ENCODE measurements around the gene TECPR2. TPM values are rescaled to one million over a fixed set of nuclear protein-coding genes. Genes with fewer than 3 reads are reported as not detected.

TECPR2 gene
- total and polyA plus RNA-seq, 8 donors: 11.6 to 30.1 (median 16.2) TPM

DNA sequence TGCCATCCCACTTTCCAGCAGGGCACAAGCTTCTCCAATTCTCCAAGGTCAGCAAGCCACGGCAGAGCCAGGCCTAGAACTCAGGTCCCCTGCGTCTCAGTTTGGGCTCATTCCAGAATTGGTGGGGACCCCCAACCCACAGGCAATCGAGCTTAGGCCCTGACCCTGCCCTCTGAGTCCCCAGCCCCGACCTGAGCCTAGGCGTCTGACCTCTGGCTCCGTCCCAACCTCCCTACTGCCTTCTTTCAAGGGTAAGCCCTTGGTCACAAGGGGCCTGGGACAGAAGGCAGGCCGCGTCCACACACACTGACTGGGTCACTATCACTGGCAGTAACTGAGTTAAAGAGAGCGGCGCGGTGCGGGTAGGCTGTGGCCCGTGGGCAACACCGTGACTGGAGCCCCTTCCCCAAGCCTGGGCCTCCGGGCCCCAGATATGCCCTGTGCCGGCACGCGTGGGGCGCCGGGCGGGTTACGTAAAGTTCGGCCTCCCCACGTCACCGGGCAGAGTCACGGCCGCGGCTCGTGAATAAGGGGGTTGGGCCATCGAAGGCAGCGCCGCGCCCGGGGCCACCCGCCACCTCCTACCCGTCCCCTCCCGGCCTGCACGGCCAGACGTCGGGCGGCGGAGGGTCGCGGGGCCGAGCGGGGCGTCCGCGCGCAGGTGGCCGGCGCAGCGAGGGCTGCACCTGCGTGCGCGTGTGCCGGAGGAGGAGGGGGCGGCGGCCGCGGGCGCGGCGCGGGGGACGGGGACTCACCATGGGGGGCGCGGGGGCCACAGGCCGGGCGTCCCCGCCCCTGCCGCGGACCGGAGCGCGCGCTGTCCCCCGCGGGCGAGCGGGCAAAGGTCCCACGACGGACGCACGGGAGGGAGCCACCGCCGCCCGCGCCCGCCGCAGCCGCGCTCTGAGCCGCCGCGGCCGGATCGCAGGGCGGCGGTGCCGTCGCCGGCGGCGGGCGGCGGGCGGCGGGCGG, 146.3 kb downstream of the TECPR2 start:
- H3K27ac ChIP-seq: peak overlapping the region; percentile 47 to 67
- H3K36me3 ChIP-seq: peaks cover 0 to 11% of the 10 kb centered on the region in 2 donors
- H3K27me3 ChIP-seq: no peaks in the 10 kb centered on the region
- H3K4me3 ChIP-seq: peak overlapping the region; percentile 40 to 53
- DNase-seq (peak in 2 of 4 donors; percentile 64 to 89), ATAC-seq (peak; percentile 7)
- H3K9me3 ChIP-seq: no peaks in the 10 kb centered on the region
- no peak for TF ChIP-seq CTCF (IDR thresholded peaks at IDR 0.05)
- intact Hi-C loops (cut with DNase I): no loop called here
- peaks cover 0 to 26% of the 10 kb centered on the region in 2 donors for H3K4me1 ChIP-seq

- intact Hi-C loops (cut with DNase I): no loop called here
- TF ChIP-seq CTCF (IDR thresholded peaks at IDR 0.05): no peak
These were observed 147.2 kb downstream of the TECPR2 start, which contains the start of gene ANKRD9 for GRCh38 chr14:102509746-102510615. Gene ANKRD9, minus strand, starts transcription at chr14:102509776. Its CDS starts 1,887 bp downstream, at chr14:102507889.

DNA sequence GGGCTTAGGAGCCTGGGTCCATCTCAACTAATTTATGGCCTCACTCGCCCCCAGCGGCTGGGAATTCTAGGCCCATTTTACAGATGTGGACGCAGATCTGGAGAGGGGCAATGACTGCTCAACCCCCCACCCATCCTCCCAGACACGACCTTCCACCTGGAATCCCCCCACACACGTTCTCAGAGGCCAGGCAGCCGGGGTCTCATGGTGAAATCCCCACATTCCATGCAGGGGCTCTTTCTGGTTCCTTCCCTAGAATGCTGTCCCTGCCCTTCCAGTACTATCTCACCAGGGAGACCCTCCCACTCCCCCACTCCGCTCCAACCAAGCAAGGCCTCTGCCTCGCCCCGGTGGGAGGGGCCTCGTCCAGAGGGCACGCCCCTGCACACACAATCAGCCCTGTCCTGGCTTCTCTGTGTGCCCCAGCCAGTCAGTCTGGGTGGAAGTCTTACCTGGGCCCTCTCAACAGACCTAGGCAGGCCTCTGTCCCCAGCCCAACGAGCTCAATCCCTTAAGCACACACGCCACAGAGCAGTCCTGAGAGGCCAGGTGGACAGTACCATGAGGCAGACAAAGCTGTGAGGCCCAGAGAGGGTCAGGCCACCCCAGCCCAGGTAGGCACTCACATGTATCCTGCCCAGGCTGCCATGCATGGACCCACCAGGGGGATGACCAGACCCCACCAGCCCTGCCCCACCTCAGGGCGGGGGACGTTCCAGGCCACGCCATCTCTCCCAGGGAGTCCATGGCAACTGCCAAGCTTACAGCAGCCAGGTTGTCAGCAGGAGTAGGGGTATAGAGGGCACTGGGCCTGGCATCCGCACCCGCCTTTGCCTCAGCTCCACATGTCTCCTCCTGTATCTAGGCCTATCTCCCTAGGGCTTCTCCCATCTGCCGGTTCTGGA, 148.1 kb downstream of the TECPR2 start:
- H3K36me3 ChIP-seq: peaks cover 0 to 11% of the 10 kb centered on the region in 2 donors
- H3K4me1 ChIP-seq: peaks cover 0 to 26% of the 10 kb centered on the region in 2 donors
- DNase-seq: peak in 2 of 4 donors; percentile 52 to 63
- no peaks in the 10 kb centered on the region for H3K27me3 ChIP-seq
- H3K27ac ChIP-seq: no peak overlapping the region
- H3K4me3 ChIP-seq: peak overlapping the region in 1 of 2 donors; percentile 56
- peak; percentile 62 for ATAC-seq
- no peak for TF ChIP-seq CTCF (IDR thresholded peaks at IDR 0.05)
- no peaks in the 10 kb centered on the region for H3K9me3 ChIP-seq
- intact Hi-C loops (cut with DNase I): no loop called here

More at GRCh38 chr14:102509746-102510615, 147.2 kb downstream of the TECPR2 start, which contains the start of gene ANKRD9:
- Histone ChIP-seq H3K4me1 (peaks cover 0 to 26% of the 10 kb centered on the region in 2 donors), H3K4me3 (peak within 1 kb of the TSS; percentile 56 to 60), H3K27me3 (no peaks in the 10 kb centered on the region), H3K27ac (peak within 1 kb of the TSS; percentile 47 to 67), H3K9me3 (no peaks in the 10 kb centered on the region), H3K36me3 (peaks cover 0 to 11% of the 10 kb centered on the region in 2 donors)
- peak; percentile 91 for ATAC-seq
- DNase-seq: peak; percentile 77 to 97 (median 95)

- DNase-seq (no peak), ATAC-seq (no peak)
- H3K4me1 ChIP-seq: peaks cover 0 to 29% of the 10 kb centered on the region in 2 donors
- no peak overlapping the region for H3K4me3 ChIP-seq
- no peak for TF ChIP-seq CTCF (IDR thresholded peaks at IDR 0.05)
- no peaks in the 10 kb centered on the region for H3K9me3 ChIP-seq
- no peak overlapping the region for H3K27ac ChIP-seq
- no peaks in the 10 kb centered on the region for H3K27me3 ChIP-seq
- peaks cover 0 to 7% of the 10 kb centered on the region in 2 donors for H3K36me3 ChIP-seq
- intact Hi-C loops (cut with DNase I): no loop called here
These were observed 148.8 kb downstream of the TECPR2 start for GRCh38 chr14:102511538-102511937.
